CD14-positive monocyte (primary cell): Measurements from ENCODE around the gene NXNL2. TPM values are rescaled to one million over a fixed set of nuclear protein-coding genes. Genes with fewer than 3 reads are reported as not detected.

Experiments used
- DNase-seq, 3 donors: peaks; one replicate each; pipeline ENCODE4 v3.0.0-alpha.2; 2011 to 2022
- H2AFZ ChIP-seq: 2 replicates; pipeline ENCODE4 v1.6.0; 2012; ENCODE audit warnings: mild to moderate bottlenecking, low read depth, low read length, inconsistent platforms; ENCODE audit not compliant: insufficient read depth, poor library complexity, severe bottlenecking
- H3K27ac ChIP-seq, 2 donors: 1 replicate in 1 of 2; 2 replicates in 1 of 2; pipeline ENCODE4 v1.5.1; 2012 to 2013; ENCODE audit warnings: low read length in 2 of 2, control low read depth in 1 of 2, inconsistent platforms in 1 of 2, low read depth in 1 of 2, mild to moderate bottlenecking in 1 of 2
- H3K27me3 ChIP-seq, 2 donors: one replicate each; pipeline versions ENCODE4 v1.6.0 to v1.6.1; 2011 to 2013; ENCODE audit warnings: low read length in 2 of 2; ENCODE audit not compliant: control insufficient read depth in 2 of 2, insufficient read depth in 2 of 2
- H3K36me3 ChIP-seq, 2 donors: replicated peaks in 1 of 2; 1 replicate in 1 of 2; 2 replicates in 1 of 2; pipeline versions ENCODE4 v1.5.1 to v1.6.1; 2012 to 2013; ENCODE audit warnings: low read length in 2 of 2, control low read depth in 1 of 2, inconsistent platforms in 1 of 2, mild to moderate bottlenecking in 1 of 2; ENCODE audit not compliant: insufficient read depth in 2 of 2, control insufficient read depth in 1 of 2
- H3K4me1 ChIP-seq, 2 donors: 1 replicate in 1 of 2; 2 replicates in 1 of 2; pipeline versions ENCODE4 v1.5.1 to v1.6.1; 2012 to 2013; ENCODE audit warnings: low read length in 2 of 2, control low read depth in 1 of 2, inconsistent platforms in 1 of 2, mild to moderate bottlenecking in 1 of 2, moderate library complexity in 1 of 2; ENCODE audit not compliant: insufficient read depth in 2 of 2, control insufficient read depth in 1 of 2
- H3K4me2 ChIP-seq: replicated peaks from 2 replicates; pipeline ENCODE3; 2012; ENCODE audit warnings: low read length, moderate library complexity, mild to moderate bottlenecking; ENCODE audit not compliant: poor library complexity, severe bottlenecking; ENCODE audit errors: extremely low read depth
- H3K4me3 ChIP-seq, 3 experiments: fragments of 200-600 bp in 1 of 3; sonication (generic) in 1 of 3; replicated peaks in 1 of 3; 1 replicate in 2 of 3; 2 replicates in 1 of 3; pipeline ENCODE4 v1.5.1; 2011 to 2013; ENCODE audit warnings: low read length in 3 of 3, mild to moderate bottlenecking in 3 of 3, control low read depth in 2 of 3, low read depth in 2 of 3, inconsistent platforms in 1 of 3, moderate library complexity in 1 of 3
- H3K79me2 ChIP-seq: 2 replicates; pipeline ENCODE4 v1.6.0; 2012; ENCODE audit warnings: mild to moderate bottlenecking, control low read depth, inconsistent platforms, low read length, moderate library complexity; ENCODE audit not compliant: insufficient read depth
- H3K9ac ChIP-seq: 2 replicates; pipeline ENCODE4 v1.6.0; 2017; ENCODE audit warnings: low read length, mild to moderate bottlenecking; ENCODE audit not compliant: insufficient read depth, poor library complexity, severe bottlenecking
- H3K9me3 ChIP-seq, 2 donors: replicated peaks in 1 of 2; 1 replicate in 1 of 2; 2 replicates in 1 of 2; pipeline versions ENCODE4 v1.5.1 to v1.6.1; 2012 to 2013; ENCODE audit warnings: low read length in 2 of 2, control low read depth in 1 of 2; ENCODE audit not compliant: control insufficient read depth in 1 of 2, insufficient read depth in 1 of 2
- H4K20me1 ChIP-seq: 2 replicates; pipeline ENCODE4 v1.6.0; 2012; ENCODE audit warnings: mild to moderate bottlenecking, low read length, control low read depth, moderate library complexity; ENCODE audit not compliant: insufficient read depth
- H3K27ac Mint-ChIP-seq, 7 donors: one replicate each; pipeline ENCODE4 v1.8.0; 2020; ENCODE audit warnings: mild to moderate bottlenecking in 7 of 7, mixed read lengths in 7 of 7, moderate library complexity in 6 of 7, inconsistent platforms in 2 of 7
- H3K27me3 Mint-ChIP-seq, 3 donors: one replicate each; pipeline ENCODE4 v1.8.0; 2021 to 2022; ENCODE audit warnings: low read depth in 3 of 3, mild to moderate bottlenecking in 3 of 3, mixed read lengths in 3 of 3, moderate library complexity in 3 of 3, inconsistent platforms in 1 of 3
- H3K36me3 Mint-ChIP-seq, 2 donors: one replicate each; pipeline ENCODE4 v1.8.0; 2020; ENCODE audit warnings: mixed read lengths in 2 of 2, inconsistent platforms in 1 of 2, mild to moderate bottlenecking in 1 of 2
- H3K4me1 Mint-ChIP-seq: one replicate; pipeline ENCODE4 v1.8.0; 2020; ENCODE audit warnings: mild to moderate bottlenecking, mixed read lengths
- H3K4me3 Mint-ChIP-seq, 2 donors: one replicate each; pipeline ENCODE4 v1.8.0; 2020; ENCODE audit warnings: mild to moderate bottlenecking in 2 of 2, mixed read lengths in 2 of 2, moderate library complexity in 1 of 2
- H3K9me3 Mint-ChIP-seq, 7 donors: one replicate each; pipeline ENCODE4 v1.8.0; 2020 to 2022; ENCODE audit warnings: mixed read lengths in 7 of 7, mild to moderate bottlenecking in 6 of 7, moderate library complexity in 6 of 7, inconsistent platforms in 2 of 7
- CTCF ChIP-seq: fragments of 200-600 bp; IDR thresholded peaks from one replicate; pipeline ENCODE4 v1.8.0; 2022; ENCODE audit warnings: antibody characterized with exemption, mild to moderate bottlenecking
- WGBS: methylation state at CpG from one replicate; pipeline ENCODE4 v1.1.5; 2013; ENCODE audit warnings: missing lambda C conversion rate; ENCODE audit not compliant: insufficient coverage; 5-methylcytosine and 5-hydroxymethylcytosine counted together
- intact Hi-C, 2 donors: fragments of 100-400 bp; cut with micrococcal nuclease; formaldehyde crosslinking; loops; one replicate each; pipeline versions ENCODE4 v1.15.0 to v1.15.1; 2023
- polyA plus RNA-seq, 3 donors: library from polyadenylated mRNA; depleted of rRNA in 1 of 3; unstranded in 2 of 3; stranded (reverse) in 1 of 3; fragments of 300-500 nt in 2 of 3; fragments of >200 nt in 1 of 3; fragmentation: Illumina TruSeq in 2 of 3; gene quantifications; 1 replicate in 2 of 3; 2 replicates in 1 of 3; pipeline ENCODE4 v1.2.3, GENCODE V29; 2012 to 2021

NXNL2 gene
- polyA plus RNA-seq, 3 donors = not detected

GRCh38 chr9:88529496-88529895 is 5.5 kb upstream of the NXNL2 start:
- H3K9ac ChIP-seq = no peak overlapping the region
- 100% methylated on average over 1 of the region's 6 CpGs for WGBS
- peaks cover 27 to 30% (median 29%) of the 10 kb centered on the region in 3 donors for H3K27me3 Mint-ChIP-seq
- H3K36me3 Mint-ChIP-seq = peaks cover 0 to 2% of the 10 kb centered on the region in 2 donors
- no peaks in the 10 kb centered on the region for H3K36me3 ChIP-seq
- peaks cover 6 to 16% of the 10 kb centered on the region in 2 donors for H3K4me1 ChIP-seq
- H3K4me3 ChIP-seq = no peak overlapping the region
- H3K79me2 ChIP-seq = no peaks in the 10 kb centered on the region
- H3K4me2 ChIP-seq = no peak overlapping the region
- H3K27ac Mint-ChIP-seq = no peak overlapping the region
- H3K9me3 Mint-ChIP-seq = peaks cover 0 to 4% (median 2%) of the 10 kb centered on the region in 7 donors
- no peak overlapping the region for H3K4me3 Mint-ChIP-seq
- no peak for TF ChIP-seq CTCF
- peaks cover 19% of the 10 kb centered on the region for H3K4me1 Mint-ChIP-seq
- intact Hi-C loops = no loop called here
- H2AFZ ChIP-seq = no peak overlapping the region
- H4K20me1 ChIP-seq = no peaks in the 10 kb centered on the region
- H3K27ac ChIP-seq = no peak overlapping the region
- no peak for DNase-seq
- H3K9me3 ChIP-seq = no peaks in the 10 kb centered on the region
- H3K27me3 ChIP-seq = peaks cover 13 to 26% of the 10 kb centered on the region in 2 donors

- Histone ChIP-seq H3K9ac (no peak overlapping the region), H3K36me3 (no peaks in the 10 kb centered on the region), H3K27ac (no peak overlapping the region), H3K9me3 (no peaks in the 10 kb centered on the region), H4K20me1 (no peaks in the 10 kb centered on the region), H3K4me3 (no peak overlapping the region), H3K27me3 (peaks cover 13 to 28% of the 10 kb centered on the region in 2 donors), H2AFZ (no peak overlapping the region), H3K4me2 (no peak overlapping the region), H3K79me2 (no peaks in the 10 kb centered on the region), H3K4me1 (peaks cover 7 to 19% of the 10 kb centered on the region in 2 donors)
- Mint-ChIP-seq H3K27me3 (peaks cover 27 to 36% (median 33%) of the 10 kb centered on the region in 3 donors), H3K4me3 (no peak overlapping the region), H3K4me1 (peaks cover 20% of the 10 kb centered on the region), H3K9me3 (peaks cover 0 to 4% (median 2%) of the 10 kb centered on the region in 7 donors), H3K27ac (no peak overlapping the region), H3K36me3 (peaks cover 0 to 2% of the 10 kb centered on the region in 2 donors)
- no peak for TF ChIP-seq CTCF
- intact Hi-C loops = no loop called here
- DNase-seq = no peak
- WGBS = no CpG with 5 or more reads among the region's 1 CpG
Observed at GRCh38 chr9:88530051-88530450, 4.9 kb upstream of the NXNL2 start.
